HEK293 (cell line): ENCODE measurements around the gene ANKRD1.

Source experiments
- CTCF ChIA-PET: fragments of 350-600 bp; formaldehyde crosslinking; extraction: SDS; loops from one replicate; lab custom pipeline; 2021; ENCODE audit warnings: antibody characterized with exemption; lab: Yijun Ruan, JAX
- POLR2A ChIA-PET: fragments of 300-600 bp; formaldehyde crosslinking; extraction: SDS; loops from one replicate; lab custom pipeline; 2020; ENCODE audit warnings: antibody characterized with exemption, inconsistent platforms; lab: Yijun Ruan, JAX
- H3K27ac ChIP-seq: fragments of 200-500 bp; sonication (Bioruptor generic); 2 replicates; pipeline ENCODE4 v1.5.1; 2014; ENCODE audit warnings: low read depth, low read length, control low read depth, inconsistent platforms; ENCODE audit errors: extremely low read depth
- H3K36me3 ChIP-seq, 2 experiments: fragments of 200-500 bp in 1 of 2; sonication (Bioruptor generic) in 1 of 2; 1 replicate in 1 of 2; 2 replicates in 1 of 2; pipeline ENCODE4 v1.5.1; 2014 to 2017; ENCODE audit warnings: inconsistent platforms in 2 of 2, low read length in 2 of 2; ENCODE audit not compliant: control insufficient read depth in 2 of 2, insufficient read depth in 1 of 2
- H3K4me1 ChIP-seq: fragments of 200-500 bp; sonication (Bioruptor generic); 2 replicates; pipeline ENCODE4 v1.5.1; 2014; ENCODE audit warnings: mild to moderate bottlenecking, low read length, inconsistent platforms; ENCODE audit not compliant: control insufficient read depth, insufficient read depth
- H3K4me3 ChIP-seq: 2 replicates; pipeline ENCODE4 v1.5.1; 2011; ENCODE audit warnings: low read depth, mild to moderate bottlenecking, control low read depth, low read length, moderate library complexity
- H3K9me3 ChIP-seq: fragments of 200-500 bp; sonication (Bioruptor generic); 2 replicates; pipeline ENCODE4 v1.5.1; 2014; ENCODE audit warnings: low read depth, low read length, inconsistent platforms; ENCODE audit not compliant: control insufficient read depth, insufficient read depth
- ATF2 ChIP-seq: fragments of 450-650 bp; formaldehyde crosslinking; IDR thresholded peaks from 2 replicates; pipeline ENCODE4 v1.5.1; 2016; ENCODE audit warnings: missing biosample characterization, missing genetic modification characterization, low read depth
- GLI4 ChIP-seq: fragments of 450-650 bp; formaldehyde crosslinking; IDR thresholded peaks from 2 replicates; pipeline ENCODE4 v1.5.1; 2016; ENCODE audit warnings: missing biosample characterization, missing genetic modification characterization
- ZIC2 ChIP-seq: fragments of 450-650 bp; formaldehyde crosslinking; IDR thresholded peaks from 2 replicates; pipeline ENCODE4 v1.5.1; 2016; ENCODE audit warnings: missing biosample characterization, missing genetic modification characterization
- ZNF112 ChIP-seq: fragments of 450-650 bp; formaldehyde crosslinking; IDR thresholded peaks from 2 replicates; pipeline ENCODE4 v1.5.0; 2017; ENCODE audit warnings: missing biosample characterization, missing genetic modification characterization
- ZNF138 ChIP-seq: fragments of 450-650 bp; formaldehyde crosslinking; IDR thresholded peaks from 2 replicates; pipeline ENCODE4 v1.5.1; 2016; ENCODE audit warnings: missing biosample characterization, missing genetic modification characterization, borderline replicate concordance
- ZNF148 ChIP-seq: fragments of 450-650 bp; formaldehyde crosslinking; IDR thresholded peaks from 2 replicates; pipeline ENCODE4 v1.5.0; 2017; ENCODE audit warnings: missing biosample characterization, missing genetic modification characterization, borderline replicate concordance
- ZNF174 ChIP-seq: fragments of 450-650 bp; formaldehyde crosslinking; IDR thresholded peaks from 2 replicates; pipeline ENCODE4 v1.5.0; 2017; ENCODE audit warnings: missing biosample characterization, mild to moderate bottlenecking, missing genetic modification characterization
- ZNF175 ChIP-seq: fragments of 450-650 bp; formaldehyde crosslinking; IDR thresholded peaks from 2 replicates; pipeline ENCODE4 v1.5.1; 2016; ENCODE audit warnings: missing biosample characterization, missing genetic modification characterization
- ZNF2 ChIP-seq: fragments of 450-650 bp; formaldehyde crosslinking; IDR thresholded peaks from 2 replicates; pipeline ENCODE4 v1.5.1; 2016; ENCODE audit warnings: missing biosample characterization, missing genetic modification characterization
- ZNF223 ChIP-seq: fragments of 450-650 bp; formaldehyde crosslinking; IDR thresholded peaks from 2 replicates; pipeline ENCODE4 v1.5.1; 2016; ENCODE audit warnings: missing biosample characterization, missing genetic modification characterization
- ZNF24 ChIP-seq: fragments of 450-650 bp; formaldehyde crosslinking; IDR thresholded peaks from 2 replicates; pipeline ENCODE4 v1.5.1; 2016; ENCODE audit warnings: missing biosample characterization, missing genetic modification characterization
- ZNF37A ChIP-seq: fragments of 450-650 bp; IDR thresholded peaks from 2 replicates; pipeline ENCODE4 v1.5.1; 2018; ENCODE audit warnings: missing biosample characterization, missing genetic modification characterization
- ZNF555 ChIP-seq: fragments of 450-650 bp; formaldehyde crosslinking; conservative IDR thresholded peaks from 2 replicates; pipeline ENCODE4 v1.5.1; 2017; ENCODE audit warnings: missing biosample characterization, mild to moderate bottlenecking, missing genetic modification characterization, inconsistent platforms
- ZNF560 ChIP-seq: fragments of 450-650 bp; formaldehyde crosslinking; IDR thresholded peaks from 2 replicates; pipeline ENCODE4 v1.5.1; 2017; ENCODE audit warnings: missing biosample characterization, missing genetic modification characterization, borderline replicate concordance
- ZNF610 ChIP-seq: fragments of 450-650 bp; formaldehyde crosslinking; IDR thresholded peaks from 2 replicates; pipeline ENCODE4 v1.5.1; 2016; ENCODE audit warnings: missing biosample characterization, missing genetic modification characterization, borderline replicate concordance
- ZNF670 ChIP-seq: fragments of 450-650 bp; formaldehyde crosslinking; IDR thresholded peaks from 2 replicates; pipeline ENCODE4 v1.5.1; 2016; ENCODE audit warnings: missing biosample characterization, missing genetic modification characterization, low read depth
- ZNF704 ChIP-seq: fragments of 450-650 bp; formaldehyde crosslinking; IDR thresholded peaks from 2 replicates; pipeline ENCODE4 v1.5.1; 2016; ENCODE audit warnings: missing biosample characterization, missing genetic modification characterization
- ZNF707 ChIP-seq: fragments of 450-650 bp; formaldehyde crosslinking; IDR thresholded peaks from 2 replicates; pipeline ENCODE4 v1.5.1; 2016; ENCODE audit warnings: missing biosample characterization, missing genetic modification characterization
- ZNF768 ChIP-seq: fragments of 450-650 bp; formaldehyde crosslinking; IDR thresholded peaks from 2 replicates; pipeline ENCODE4 v1.5.1; 2018; ENCODE audit warnings: missing biosample characterization, mild to moderate bottlenecking, missing genetic modification characterization
- ZNF776 ChIP-seq: fragments of 450-650 bp; formaldehyde crosslinking; IDR thresholded peaks from 2 replicates; pipeline ENCODE4 v1.5.0; 2017; ENCODE audit warnings: missing biosample characterization, missing genetic modification characterization, borderline replicate concordance
- ZNF785 ChIP-seq: fragments of 450-650 bp; formaldehyde crosslinking; IDR thresholded peaks from 2 replicates; pipeline ENCODE4 v1.5.1; 2016; ENCODE audit warnings: missing biosample characterization, missing genetic modification characterization
- ZSCAN5A ChIP-seq: fragments of 450-650 bp; formaldehyde crosslinking; IDR thresholded peaks from 2 replicates; pipeline ENCODE4 v1.5.1; 2016; ENCODE audit warnings: missing biosample characterization, missing genetic modification characterization

Gene ANKRD1

GRCh38 chr10:90915766-90916075, 5.2 kb downstream of the ANKRD1 start (continued):
- TF ChIP-seq ZIC2 (tag by site-specific recombination) (no peak), GLI4 (tag by site-specific recombination) (no peak)
- TF ChIP-seq, all 188 proteins: peak for 0

GRCh38 chr10:90914992-90915765, 5.7 kb downstream of the ANKRD1 start:
- no peak for TF ChIP-seq ZNF610 (tag by site-specific recombination)
- no peak for TF ChIP-seq ATF2
- TF ChIP-seq ZNF138 (tag by site-specific recombination) = no peak
- no peak for TF ChIP-seq ZNF223 (tag by site-specific recombination)
- no peak for TF ChIP-seq ZNF776
- TF ChIP-seq ZNF175 (tag by site-specific recombination) = no peak
- no peak for TF ChIP-seq ZNF670 (tag by site-specific recombination)
- no peak for TF ChIP-seq ZNF768 (tag by site-specific recombination)
- Histone ChIP-seq H3K9me3 (no peaks in the 10 kb centered on the region), H3K4me3 (no peak overlapping the region), H3K27ac (no peak overlapping the region), H3K36me3 (no peaks in the 10 kb centered on the region), H3K4me1 (peaks cover 6% of the 10 kb centered on the region; the same call in 1 of the 2 replicates)
- ChIA-PET POLR2A (interaction anchor here (0.9 kb wide), 1 partner anchor 15 kb away, joined by 3 read pairs; no protein-coding TSS in a partner anchor), CTCF (interaction anchor here (0.6 to 6.4 kb wide), 4 partner anchors 55 to 399 kb away, joined by 3 to 38 read pairs (median 9); no protein-coding TSS in a partner anchor)

- H3K4me1 ChIP-seq = peaks cover 6% of the 10 kb centered on the region; the same call in 1 of the 2 replicates
- POLR2A ChIA-PET = interaction anchor here (1.3 to 2.6 kb wide), 2 partner anchors 23 to 55 kb away, joined by 3 to 17 read pairs; no protein-coding TSS in a partner anchor
- H3K36me3 ChIP-seq = no peaks in the 10 kb centered on the region
- TF ChIP-seq ZNF704 (tag by site-specific recombination) = no peak
- TF ChIP-seq ZNF112 = no peak
- no peak for TF ChIP-seq ZNF560
- TF ChIP-seq ZNF785 = no peak
- no peak for TF ChIP-seq ZNF148
- no peak for TF ChIP-seq ZNF707 (tag by site-specific recombination)
- TF ChIP-seq ZNF24 (tag by site-specific recombination) = no peak
- no peak for TF ChIP-seq ZNF174 (tag by site-specific recombination)
- no peak for TF ChIP-seq ZNF555
- TF ChIP-seq ZSCAN5A (tag by site-specific recombination) = no peak
- no peak for TF ChIP-seq ZNF37A (tag by site-specific recombination)
- no peak for TF ChIP-seq ZNF2 (tag by site-specific recombination)
- no peak overlapping the region for H3K27ac ChIP-seq
- H3K9me3 ChIP-seq = no peaks in the 10 kb centered on the region
- H3K4me3 ChIP-seq = no peak overlapping the region
- CTCF ChIA-PET = interaction anchor here (6.4 kb wide), 1 partner anchor 56 kb away, joined by 38 read pairs; no protein-coding TSS in a partner anchor
Measured at GRCh38 chr10:90913774-90914420, 7.0 kb downstream of the ANKRD1 start.
